ENCODE results near the gene SH3D21. TPM values are rescaled to one million over a fixed set of nuclear protein-coding genes. Genes with fewer than 3 reads are reported as not detected.

Gene SH3D21
- total RNA-seq, 2 donors from 2014 or later = 14.7 to 15.5 TPM

GRCh38 chr1:36298640-36299039 lies 7.5 kb upstream of the SH3D21 start:
- Mint-ChIP-seq H3K9me3 (no peaks in the 10 kb centered on the region), H3K36me3 (ENCODE audit: low read depth) (peaks cover 86% of the 10 kb centered on the region), H3K27ac (no peak overlapping the region), H3K4me3 (no peak overlapping the region), H3K4me1 (peaks cover 17% of the 10 kb centered on the region), H3K27me3 (ENCODE audit: insufficient read depth) (no peaks in the 10 kb centered on the region)
- Histone ChIP-seq H3K9me3 (ENCODE audit: control insufficient read depth, low read length) (no peaks in the 10 kb centered on the region), H3K4me3 (ENCODE audit: low read length) (no peak overlapping the region), H3K9ac (ENCODE audit: extremely low read depth, low read length, poor library complexity, severe bottlenecking) (no peak overlapping the region), H3K27ac (ENCODE audit: low read depth, low read length) (no peak overlapping the region), H3K27me3 (ENCODE audit: control insufficient read depth, insufficient read depth, low read length, poor library complexity, severe bottlenecking) (no peaks in the 10 kb centered on the region), H3K4me1 (ENCODE audit: control insufficient read depth, insufficient read depth, low read length) (peaks cover 20% of the 10 kb centered on the region), H3K36me3 (ENCODE audit: control insufficient read depth, insufficient read depth, low read length) (peaks cover 83% of the 10 kb centered on the region)
- no peak for TF ChIP-seq CTCF (conservative IDR thresholded peaks at IDR 0.05)
- DNase-seq = no peak
- WGBS, 2 experiments (ENCODE audit: insufficient coverage in 1 of 2, insufficient read length in 1 of 2) = 92 to 96% methylated on average over 5 of the region's 5 CpGs

DNA sequence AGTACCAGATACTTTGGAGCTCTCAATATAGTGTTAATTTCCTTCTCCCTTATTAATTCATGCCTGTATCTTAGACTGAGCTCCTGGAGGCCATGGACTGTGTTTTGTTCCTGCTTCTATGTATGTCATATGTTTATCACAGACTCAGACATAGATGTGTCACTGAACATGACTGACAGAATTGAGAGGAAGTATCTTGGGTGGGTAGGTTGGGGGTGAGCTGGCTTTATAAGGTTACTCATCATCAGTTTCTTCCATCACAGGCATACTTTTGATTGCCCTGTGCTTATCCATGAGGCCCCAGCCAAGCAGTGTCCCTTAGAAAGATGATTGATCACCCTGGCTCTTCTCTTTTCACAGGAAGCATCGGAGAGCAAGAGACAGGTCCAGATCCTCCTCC lies 5.6 kb upstream of the SH3D21 start:
- Histone ChIP-seq H3K36me3 (ENCODE audit: control insufficient read depth, insufficient read depth, low read length) (peaks cover 77% of the 10 kb centered on the region), H3K4me3 (ENCODE audit: low read length) (no peak overlapping the region), H3K9ac (ENCODE audit: extremely low read depth, low read length, poor library complexity, severe bottlenecking) (no peak overlapping the region), H3K9me3 (ENCODE audit: control insufficient read depth, low read length) (no peaks in the 10 kb centered on the region), H3K27me3 (ENCODE audit: control insufficient read depth, insufficient read depth, low read length, poor library complexity, severe bottlenecking) (no peaks in the 10 kb centered on the region), H3K27ac (ENCODE audit: low read depth, low read length) (no peak overlapping the region), H3K4me1 (ENCODE audit: control insufficient read depth, insufficient read depth, low read length) (peaks cover 21% of the 10 kb centered on the region)
- TF ChIP-seq CTCF (conservative IDR thresholded peaks at IDR 0.05) = no peak
- Mint-ChIP-seq H3K4me3 (no peak overlapping the region), H3K9me3 (no peaks in the 10 kb centered on the region), H3K36me3 (ENCODE audit: low read depth) (peaks cover 79% of the 10 kb centered on the region), H3K27me3 (ENCODE audit: insufficient read depth) (no peaks in the 10 kb centered on the region), H3K27ac (peak overlapping the region; percentile 81), H3K4me1 (peaks cover 17% of the 10 kb centered on the region)
- peak; percentile 13 for DNase-seq
- WGBS, 2 experiments (ENCODE audit: insufficient coverage in 1 of 2, insufficient read length in 1 of 2) = 80% methylated on average over 1 of the region's 1 CpG; no CpG with 5 or more reads in 1 of the 2 experiments

DNA sequence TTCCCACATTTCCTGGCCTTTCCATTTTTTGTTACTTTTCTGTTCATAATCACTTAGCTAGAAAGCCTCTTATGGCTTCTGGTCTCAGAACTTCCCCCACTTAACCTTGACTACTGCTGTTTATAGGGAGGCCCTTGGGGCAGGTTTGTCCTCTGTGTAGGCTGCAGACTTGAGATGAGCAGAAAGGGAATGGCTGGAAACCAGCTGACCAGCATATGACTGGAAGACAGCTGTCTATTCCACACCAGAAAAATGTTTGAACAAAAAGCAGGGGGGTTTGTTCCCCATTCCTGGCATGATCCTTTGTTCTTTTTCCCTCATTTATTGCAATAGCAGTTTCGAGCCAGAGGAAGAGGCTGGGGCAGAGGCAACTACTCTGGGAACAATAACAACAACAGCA lies 4.9 kb upstream of the SH3D21 start:
- Mint-ChIP-seq H3K27ac (no peak overlapping the region), H3K4me3 (no peak overlapping the region), H3K4me1 (peaks cover 17% of the 10 kb centered on the region), H3K9me3 (no peaks in the 10 kb centered on the region), H3K27me3 (ENCODE audit: insufficient read depth) (no peaks in the 10 kb centered on the region), H3K36me3 (ENCODE audit: low read depth) (peaks cover 74% of the 10 kb centered on the region)
- Histone ChIP-seq H3K27ac (ENCODE audit: low read depth, low read length) (no peak overlapping the region), H3K27me3 (ENCODE audit: control insufficient read depth, insufficient read depth, low read length, poor library complexity, severe bottlenecking) (no peaks in the 10 kb centered on the region), H3K4me1 (ENCODE audit: control insufficient read depth, insufficient read depth, low read length) (peaks cover 26% of the 10 kb centered on the region), H3K36me3 (ENCODE audit: control insufficient read depth, insufficient read depth, low read length) (peaks cover 72% of the 10 kb centered on the region), H3K9me3 (ENCODE audit: control insufficient read depth, low read length) (no peaks in the 10 kb centered on the region), H3K9ac (ENCODE audit: extremely low read depth, low read length, poor library complexity, severe bottlenecking) (no peak overlapping the region), H3K4me3 (ENCODE audit: low read length) (no peak overlapping the region)
- peak; percentile 10 for DNase-seq
- no peak for TF ChIP-seq CTCF (conservative IDR thresholded peaks at IDR 0.05)
- 88% methylated on average over 1 of the region's 1 CpG; no CpG with 5 or more reads in 1 of the 2 experiments for WGBS, 2 experiments (ENCODE audit: insufficient coverage in 1 of 2, insufficient read length in 1 of 2)
